GM13976 (cell line): Measurements from ENCODE around the gene SLC66A3.

Experiments
- DNase-seq: peaks from one replicate; pipeline ENCODE4 v3.0.0; 2012; ENCODE audit warnings: low spot score
- in situ Hi-C: fragments of 300-500 bp; cut with MboI; formaldehyde crosslinking; loops from one replicate; pipeline ENCODE4 v1.12.0; 2022; ENCODE audit warnings: low sequenced_read_pairs, mixed read lengths, inconsistent platforms; ENCODE audit not compliant: unreplicated experiment
- TF ChIP-seq, protein P1 (sequence below): IDR thresholded peaks from 2 replicates; pipeline ENCODE4 v1.5.1; 2012; ENCODE audit warnings: borderline replicate concordance, mild to moderate bottlenecking; ENCODE audit not compliant: insufficient read depth; ENCODE audit errors: extremely low read depth, missing control alignments, control extremely low read depth

SLC66A3 gene

DNA sequence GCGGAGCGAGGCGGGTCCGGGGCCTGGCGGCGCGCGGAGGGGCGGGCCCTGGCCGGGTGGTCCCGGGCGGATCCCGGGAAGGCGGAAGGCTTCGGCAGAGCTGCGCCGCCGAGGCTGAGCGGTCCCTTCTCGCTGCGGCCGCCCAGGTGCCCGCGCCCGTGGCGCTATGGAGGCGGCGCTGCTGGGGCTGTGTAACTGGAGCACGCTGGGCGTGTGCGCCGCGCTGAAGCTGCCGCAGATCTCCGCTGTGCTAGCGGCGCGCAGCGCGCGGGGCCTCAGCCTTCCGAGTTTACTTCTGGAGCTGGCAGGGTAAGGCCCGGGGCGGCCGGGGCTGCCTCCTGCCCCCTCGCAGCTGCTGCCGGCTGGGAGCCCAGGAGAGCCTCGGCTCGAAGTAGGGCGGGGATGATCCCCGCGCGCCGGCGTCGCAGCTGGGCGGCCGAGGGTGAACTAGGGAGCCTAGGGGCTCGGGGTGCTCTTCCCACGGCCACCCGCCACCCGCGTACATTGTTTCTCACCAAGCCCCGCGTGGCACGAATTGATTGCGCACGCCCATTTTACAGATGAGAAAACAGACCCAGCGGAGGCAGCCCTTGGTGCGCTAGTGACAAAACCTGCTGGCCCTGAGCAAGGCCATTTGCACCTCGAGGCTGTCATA, at the start of gene SLC66A3:
TSS of gene SLC66A3 (plus strand) at position 87 of the 655 bp plus-strand sequence. CDS start at position 167, 80 bp downstream.
- in situ Hi-C loops: no loop called here
- DNase-seq: no peak
- TF ChIP-seq, protein P1, sequence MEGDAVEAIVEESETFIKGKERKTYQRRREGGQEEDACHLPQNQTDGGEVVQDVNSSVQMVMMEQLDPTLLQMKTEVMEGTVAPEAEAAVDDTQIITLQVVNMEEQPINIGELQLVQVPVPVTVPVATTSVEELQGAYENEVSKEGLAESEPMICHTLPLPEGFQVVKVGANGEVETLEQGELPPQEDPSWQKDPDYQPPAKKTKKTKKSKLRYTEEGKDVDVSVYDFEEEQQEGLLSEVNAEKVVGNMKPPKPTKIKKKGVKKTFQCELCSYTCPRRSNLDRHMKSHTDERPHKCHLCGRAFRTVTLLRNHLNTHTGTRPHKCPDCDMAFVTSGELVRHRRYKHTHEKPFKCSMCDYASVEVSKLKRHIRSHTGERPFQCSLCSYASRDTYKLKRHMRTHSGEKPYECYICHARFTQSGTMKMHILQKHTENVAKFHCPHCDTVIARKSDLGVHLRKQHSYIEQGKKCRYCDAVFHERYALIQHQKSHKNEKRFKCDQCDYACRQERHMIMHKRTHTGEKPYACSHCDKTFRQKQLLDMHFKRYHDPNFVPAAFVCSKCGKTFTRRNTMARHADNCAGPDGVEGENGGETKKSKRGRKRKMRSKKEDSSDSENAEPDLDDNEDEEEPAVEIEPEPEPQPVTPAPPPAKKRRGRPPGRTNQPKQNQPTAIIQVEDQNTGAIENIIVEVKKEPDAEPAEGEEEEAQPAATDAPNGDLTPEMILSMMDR: no peak

GRCh38 chr2:11109002-11109401, 46.3 kb upstream of the SLC66A3 start:
- in situ Hi-C loops: no loop called here
- no peak for DNase-seq
- TF ChIP-seq, protein P1: no peak

DNA sequence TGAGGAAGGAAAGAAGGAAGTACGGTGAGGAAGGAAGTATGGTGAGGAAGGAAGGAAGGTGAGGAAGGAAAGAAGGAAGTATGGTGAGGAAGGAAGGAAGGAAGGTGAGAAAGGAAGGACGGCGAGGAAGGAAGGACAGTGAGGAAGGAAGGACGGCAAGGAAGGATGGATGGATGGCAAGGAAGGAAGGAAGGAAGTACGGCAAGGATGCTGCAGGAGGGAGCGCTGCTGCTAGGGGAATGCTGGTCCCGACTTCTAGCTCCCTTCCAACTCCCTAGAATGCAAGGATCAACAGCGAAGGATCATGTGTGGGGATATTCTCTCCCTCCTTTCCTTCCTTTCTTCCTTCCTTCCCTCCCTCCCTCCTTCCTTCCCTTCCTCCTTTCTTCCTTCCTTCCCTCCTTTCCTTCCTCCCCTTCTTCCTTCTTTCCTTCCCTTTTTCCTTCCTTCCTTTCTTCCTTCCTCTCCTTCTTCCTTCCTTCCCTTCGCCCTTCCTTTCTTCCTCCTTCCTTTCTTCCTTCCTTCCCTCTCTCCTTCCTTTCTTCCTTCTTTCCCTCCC, 42.3 kb upstream of the SLC66A3 start:
- in situ Hi-C loops: no loop called here

DNA sequence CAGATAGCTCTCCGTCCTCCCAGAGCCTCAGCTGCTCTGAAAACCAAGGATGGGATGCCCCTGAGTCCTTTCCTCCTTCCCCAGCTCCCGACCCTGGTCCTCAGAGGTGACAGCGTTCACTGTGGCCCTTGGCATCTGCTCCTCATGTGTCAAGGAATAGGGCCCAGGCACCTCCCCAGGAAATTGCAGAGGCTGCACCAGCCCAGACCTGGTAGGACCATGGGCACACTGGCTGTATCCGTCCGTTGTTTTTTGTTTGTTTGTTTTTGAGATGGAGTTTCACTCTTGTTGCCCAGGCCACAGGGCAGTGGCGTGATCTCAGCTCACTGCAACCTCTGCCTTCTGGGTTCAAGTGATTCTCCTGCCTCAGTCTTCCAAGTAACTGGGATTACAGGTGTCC, 37.5 kb upstream of the SLC66A3 start:
- in situ Hi-C loops: no loop called here
- no peak for DNase-seq
- TF ChIP-seq, protein P1: no peak

More for the DNA sequence above, 42.3 kb upstream of the SLC66A3 start:
- TF ChIP-seq, protein P1: no peak
- DNase-seq: no peak

GRCh38 chr2:11118761-11119160, 36.5 kb upstream of the SLC66A3 start:
- in situ Hi-C loops: no loop called here
- TF ChIP-seq, protein P1: no peak
- no peak for DNase-seq

DNA sequence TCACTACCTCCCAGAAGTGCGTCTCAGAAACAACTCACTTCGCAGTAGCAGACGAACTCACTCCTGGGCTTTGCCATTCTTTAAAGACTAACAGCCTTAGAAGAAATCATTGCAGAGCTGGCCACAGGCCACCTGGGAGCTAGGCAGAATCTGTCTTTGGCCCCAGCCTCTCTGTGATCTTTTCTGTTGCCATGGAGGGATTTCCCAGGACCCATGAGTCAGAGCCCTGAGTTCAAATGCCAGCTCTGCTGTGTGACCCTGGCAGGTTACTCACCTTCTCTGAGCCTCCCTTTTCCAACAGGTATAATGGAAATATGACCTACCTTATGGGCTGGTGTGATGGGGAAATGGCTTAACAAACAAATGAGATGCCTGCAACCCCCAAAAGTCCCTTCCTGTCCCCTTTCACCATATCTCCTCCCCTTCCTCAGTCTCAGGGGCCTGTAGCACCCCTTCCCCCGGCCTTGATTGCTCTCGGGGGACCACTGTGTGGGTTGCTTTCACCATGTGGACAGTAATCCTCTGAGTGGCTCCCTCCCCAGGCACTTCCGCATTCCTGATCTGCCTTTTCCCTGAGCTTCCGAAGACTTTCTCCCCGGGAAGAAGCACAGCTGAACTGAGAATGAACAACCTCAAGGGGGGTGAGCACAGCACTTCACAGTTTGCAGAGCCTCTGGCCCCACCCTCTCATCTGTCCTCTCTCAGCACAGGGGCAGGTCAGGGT, 34.0 kb upstream of the SLC66A3 start:
- TF ChIP-seq, protein P1: no peak
- no peak for DNase-seq
- in situ Hi-C loops: no loop called here
